H9 (cell line): ENCODE results near the gene ZNF236. TPM values are rescaled to one million over a fixed set of nuclear protein-coding genes. Genes with fewer than 3 reads are reported as not detected.
A peak's percentile ranks its signal among the peaks of the same experiment; 100 is the strongest.

Source experiments
- DNase-seq: peaks from one replicate; pipeline ENCODE4 v3.0.0-alpha.2; 2017
- H2AFZ ChIP-seq: one replicate; pipeline ENCODE4 v1.6.1; 2013; ENCODE audit warnings: mild to moderate bottlenecking, low read length, control low read depth, moderate library complexity
- H2AK5ac ChIP-seq: 2 replicates; pipeline ENCODE4 v1.6.1; 2013; ENCODE audit warnings: low read length, control low read depth, mixed read lengths; ENCODE audit not compliant: insufficient read length
- H2BK120ac ChIP-seq: one replicate; pipeline ENCODE4 v1.6.1; 2013; ENCODE audit warnings: low read depth, mild to moderate bottlenecking, low read length, control low read depth, inconsistent platforms; ENCODE audit not compliant: poor library complexity, severe bottlenecking
- H2BK12ac ChIP-seq: 2 replicates; pipeline ENCODE4 v1.6.1; 2013; ENCODE audit warnings: low read length, control low read depth, mixed read lengths, low read depth; ENCODE audit not compliant: insufficient read length
- H2BK15ac ChIP-seq: 2 replicates; pipeline ENCODE4 v1.6.1; 2013; ENCODE audit warnings: low read depth, low read length, control low read depth
- H2BK20ac ChIP-seq: one replicate; pipeline ENCODE4 v1.6.1; 2013; ENCODE audit warnings: low read depth, mild to moderate bottlenecking, low read length, control low read depth, inconsistent platforms; ENCODE audit not compliant: poor library complexity, severe bottlenecking
- H2BK5ac ChIP-seq: 2 replicates; pipeline ENCODE4 v1.6.1; 2013; ENCODE audit warnings: low read length, control low read depth, mixed read lengths; ENCODE audit not compliant: insufficient read length
- H3K14ac ChIP-seq: 2 replicates; pipeline ENCODE4 v1.6.1; 2013; ENCODE audit warnings: low read length, control low read depth; ENCODE audit not compliant: insufficient read depth
- H3K18ac ChIP-seq: 2 replicates; pipeline ENCODE4 v1.6.1; 2013; ENCODE audit warnings: low read depth, mild to moderate bottlenecking, mixed read lengths, low read length, control low read depth; ENCODE audit not compliant: insufficient read length
- H3K23ac ChIP-seq: 2 replicates; pipeline ENCODE4 v1.6.1; 2013; ENCODE audit warnings: low read length, control low read depth, mixed read lengths, low read depth; ENCODE audit not compliant: insufficient read length
- H3K23me2 ChIP-seq: 2 replicates; pipeline ENCODE4 v1.6.1; 2013; ENCODE audit warnings: low read depth, mild to moderate bottlenecking, mixed read lengths, low read length, control low read depth; ENCODE audit not compliant: insufficient read length, poor library complexity, severe bottlenecking
- H3K27ac ChIP-seq: 2 replicates; pipeline ENCODE4 v1.5.1; 2013; ENCODE audit warnings: low read length, control low read depth, mixed read lengths, low read depth; ENCODE audit not compliant: insufficient read length
- H3K27me3 ChIP-seq: 2 replicates; pipeline ENCODE4 v1.6.1; 2013; ENCODE audit warnings: low read length, control low read depth, inconsistent platforms; ENCODE audit not compliant: insufficient read depth
- H3K4ac ChIP-seq: 2 replicates; pipeline ENCODE4 v1.6.1; 2013; ENCODE audit warnings: low read depth, mild to moderate bottlenecking, control low read depth, inconsistent platforms, low read length, moderate library complexity
- H3K4me1 ChIP-seq: 2 replicates; pipeline ENCODE4 v1.6.1; 2013; ENCODE audit warnings: low read length, control low read depth, inconsistent platforms; ENCODE audit not compliant: insufficient read depth
- H3K4me2 ChIP-seq: 2 replicates; pipeline ENCODE4 v1.6.1; 2013; ENCODE audit warnings: low read length, control low read depth, mixed read lengths; ENCODE audit not compliant: insufficient read length, insufficient read depth
- H3K56ac ChIP-seq: 2 replicates; pipeline ENCODE4 v1.6.1; 2013; ENCODE audit warnings: low read depth, mild to moderate bottlenecking, mixed read lengths, low read length, control low read depth; ENCODE audit not compliant: insufficient read length
- H3K79me1 ChIP-seq: 2 replicates; pipeline ENCODE4 v1.6.1; 2013; ENCODE audit warnings: low read depth, mild to moderate bottlenecking, moderate library complexity, low read length, control low read depth, inconsistent platforms; ENCODE audit not compliant: insufficient read depth, poor library complexity, severe bottlenecking
- H3K79me2 ChIP-seq: 2 replicates; pipeline ENCODE4 v1.6.1; 2013; ENCODE audit warnings: low read length, control low read depth, inconsistent platforms; ENCODE audit not compliant: insufficient read depth
- H3K9ac ChIP-seq: 2 replicates; pipeline ENCODE4 v1.6.1; 2013; ENCODE audit warnings: low read length, control low read depth, mixed read lengths; ENCODE audit not compliant: insufficient read length; ENCODE audit errors: extremely low read depth
- H3K9me3 ChIP-seq: one replicate; pipeline ENCODE4 v1.6.1; 2013; ENCODE audit warnings: low read depth, low read length, inconsistent platforms; ENCODE audit not compliant: control insufficient read depth
- H3T11ph ChIP-seq: one replicate; pipeline ENCODE4 v1.6.1; 2013; ENCODE audit warnings: mild to moderate bottlenecking, low read length, control low read depth, inconsistent platforms
- H4K20me1 ChIP-seq: one replicate; pipeline ENCODE4 v1.6.1; 2013; ENCODE audit not compliant: control insufficient read depth, insufficient read length, insufficient read depth
- H4K5ac ChIP-seq: 2 replicates; pipeline ENCODE4 v1.6.1; 2013; ENCODE audit warnings: low read depth, mild to moderate bottlenecking, mixed read lengths, low read length, control low read depth; ENCODE audit not compliant: insufficient read length
- H4K8ac ChIP-seq: replicated peaks from 2 replicates; pipeline ENCODE4 v1.6.1; 2013; ENCODE audit warnings: low read length, control low read depth, mixed read lengths, low read depth; ENCODE audit not compliant: insufficient read length
- H4K91ac ChIP-seq: 2 replicates; pipeline ENCODE4 v1.6.1; 2013; ENCODE audit warnings: low read depth, mild to moderate bottlenecking, moderate library complexity, mixed read lengths, low read length, control low read depth; ENCODE audit not compliant: insufficient read length
- H3K27ac Mint-ChIP-seq, 3 experiments: 2 replicates in 2 of 3; 3 replicates in 1 of 3; pipeline ENCODE4 v1.8.0; 2020 to 2021; ENCODE audit warnings: mixed read lengths in 3 of 3, mild to moderate bottlenecking in 1 of 3, moderate library complexity in 1 of 3
- H3K27me3 Mint-ChIP-seq: 2 replicates; pipeline ENCODE4 v1.8.0; 2021; ENCODE audit warnings: low read depth, mild to moderate bottlenecking, moderate library complexity, mixed read lengths
- H3K36me3 Mint-ChIP-seq, 3 experiments: 2 replicates in 2 of 3; 3 replicates in 1 of 3; pipeline ENCODE4 v1.8.0; 2020 to 2021; ENCODE audit warnings: low read depth in 3 of 3, mixed read lengths in 3 of 3; ENCODE audit not compliant: insufficient read depth in 1 of 3
- H3K4me1 Mint-ChIP-seq, 2 experiments: 2 replicates each; pipeline ENCODE4 v1.8.0; 2020; ENCODE audit warnings: mixed read lengths in 2 of 2
- H3K4me3 Mint-ChIP-seq, 2 experiments: 2 replicates in 1 of 2; 3 replicates in 1 of 2; pipeline ENCODE4 v1.8.0; 2020 to 2021; ENCODE audit warnings: mild to moderate bottlenecking in 2 of 2, mixed read lengths in 2 of 2, moderate library complexity in 1 of 2
- H3K9me3 Mint-ChIP-seq, 2 experiments: 2 replicates in 1 of 2; 3 replicates in 1 of 2; pipeline ENCODE4 v1.8.0; 2020; ENCODE audit warnings: mild to moderate bottlenecking in 2 of 2, mixed read lengths in 2 of 2, moderate library complexity in 1 of 2
- WGBS: extraction: QIAGEN DNeasy Blood & Tissue Kit; methylation state at CpG from one replicate; pipeline ENCODE4 v1.1.7; 2013; ENCODE audit warnings: missing lambda C conversion rate, low lambda C conversion rate, mixed read lengths; ENCODE audit not compliant: insufficient read length; ENCODE audit errors: extremely low coverage; 5-methylcytosine and 5-hydroxymethylcytosine counted together
- total RNA-seq: library from RNA; stranded (reverse); gene quantifications from 2 replicates; pipeline ENCODE4 v1.2.1, GENCODE V29; 2021
- TF ChIP-seq, protein P1 (sequence below): fragments of 200-600 bp; sonication (generic); conservative IDR thresholded peaks from 3 replicates; pipeline ENCODE4 v1.8.0; 2021; ENCODE audit warnings: antibody characterized with exemption, mild to moderate bottlenecking

ZNF236 gene
- total RNA-seq, 1 experiment from 2014 or later = 16.0 TPM

DNA sequence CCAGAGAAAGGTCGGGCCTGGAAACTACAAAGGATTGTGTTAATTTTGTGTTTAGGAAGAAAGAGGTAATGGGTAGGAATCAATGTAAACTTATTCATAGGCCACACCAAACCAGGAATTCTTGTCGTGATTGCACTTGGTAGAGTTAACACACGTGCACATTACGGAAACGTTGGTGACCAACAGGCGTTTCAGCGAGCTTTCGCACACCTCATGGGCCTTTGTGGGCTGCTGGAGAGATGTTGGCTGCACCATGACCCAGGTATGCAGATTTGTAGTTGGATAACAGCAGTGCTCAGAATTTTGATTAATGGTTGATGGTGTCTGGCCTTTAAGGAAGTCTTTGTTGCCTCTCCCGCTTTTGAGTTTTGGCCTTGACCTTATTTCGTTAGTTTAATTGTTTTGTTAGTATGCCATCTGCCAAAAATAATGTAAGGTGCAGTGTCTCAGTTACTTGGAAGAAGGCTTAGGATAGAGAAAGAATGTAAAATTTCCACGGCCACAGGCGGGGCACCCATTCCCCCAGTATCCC lies 1.9 kb downstream of the ZNF236 start:
- TF ChIP-seq, protein P1, sequence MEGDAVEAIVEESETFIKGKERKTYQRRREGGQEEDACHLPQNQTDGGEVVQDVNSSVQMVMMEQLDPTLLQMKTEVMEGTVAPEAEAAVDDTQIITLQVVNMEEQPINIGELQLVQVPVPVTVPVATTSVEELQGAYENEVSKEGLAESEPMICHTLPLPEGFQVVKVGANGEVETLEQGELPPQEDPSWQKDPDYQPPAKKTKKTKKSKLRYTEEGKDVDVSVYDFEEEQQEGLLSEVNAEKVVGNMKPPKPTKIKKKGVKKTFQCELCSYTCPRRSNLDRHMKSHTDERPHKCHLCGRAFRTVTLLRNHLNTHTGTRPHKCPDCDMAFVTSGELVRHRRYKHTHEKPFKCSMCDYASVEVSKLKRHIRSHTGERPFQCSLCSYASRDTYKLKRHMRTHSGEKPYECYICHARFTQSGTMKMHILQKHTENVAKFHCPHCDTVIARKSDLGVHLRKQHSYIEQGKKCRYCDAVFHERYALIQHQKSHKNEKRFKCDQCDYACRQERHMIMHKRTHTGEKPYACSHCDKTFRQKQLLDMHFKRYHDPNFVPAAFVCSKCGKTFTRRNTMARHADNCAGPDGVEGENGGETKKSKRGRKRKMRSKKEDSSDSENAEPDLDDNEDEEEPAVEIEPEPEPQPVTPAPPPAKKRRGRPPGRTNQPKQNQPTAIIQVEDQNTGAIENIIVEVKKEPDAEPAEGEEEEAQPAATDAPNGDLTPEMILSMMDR = no peak
- Mint-ChIP-seq H3K4me1 (peaks cover 26 to 31% of the 10 kb centered on the region in 2 experiments), H3K27me3 (no peaks in the 10 kb centered on the region; the same call in 1 of the 2 replicates), H3K4me3 (peak overlapping the region; percentile 72 to 89), H3K9me3 (no peaks in the 10 kb centered on the region), H3K36me3 (peaks cover 8 to 11% (median 11%) of the 10 kb centered on the region in 3 experiments), H3K27ac (peak overlapping the region in 2 of 3 experiments; percentile 57 to 76; a peak in 4 of 7 replicates)
- Histone ChIP-seq H3K18ac (no peak overlapping the region), H3K4me1 (no peaks in the 10 kb centered on the region; the same call in 1 of the 2 replicates), H3K4me2 (peak overlapping the region; percentile 30), H2AK5ac (no peak overlapping the region), H2BK120ac (no peak overlapping the region), H2BK12ac (no peak overlapping the region), H2BK15ac (no peak overlapping the region), H3K27ac (no peak overlapping the region), H4K91ac (no peak overlapping the region), H2BK5ac (no peak overlapping the region), H3K9me3 (no peaks in the 10 kb centered on the region), H3K4ac (no peak overlapping the region), H3K79me2 (peaks cover 4% of the 10 kb centered on the region; the same call in 1 of the 2 replicates), H3K23ac (no peak overlapping the region), H3K56ac (no peak overlapping the region), H3K27me3 (no peaks in the 10 kb centered on the region), H4K20me1 (no peaks in the 10 kb centered on the region), H4K8ac (no peak overlapping the region), H3K23me2 (peaks cover 7% of the 10 kb centered on the region), H4K5ac (peak overlapping the region; percentile 12), H3K9ac (no peak overlapping the region), H2BK20ac (no peak overlapping the region), H2AFZ (no peak overlapping the region), H3T11ph (no peak overlapping the region), H3K14ac (no peak overlapping the region), H3K79me1 (peaks cover 3% of the 10 kb centered on the region)
- no peak for DNase-seq
- no CpG with 5 or more reads among the region's 12 CpGs for WGBS
